AG09309 (cell line): ENCODE results near the gene GSTA3.
"Not testable (repeated sequence)": the region's sequence is repeated elsewhere in the genome, so short reads cannot be mapped to it uniquely, and the experiment has no call there.

Experiments used
- DNase-seq: peaks from one replicate; pipeline ENCODE4 v3.0.0-alpha.2; 2010; ENCODE audit warnings: low read depth
- H3K4me3 ChIP-seq: 2 replicates; pipeline ENCODE4 v1.5.1; 2011; ENCODE audit warnings: mild to moderate bottlenecking, low read depth, low read length, moderate library complexity; ENCODE audit not compliant: control insufficient read depth
- CTCF ChIP-seq: IDR thresholded peaks from 2 replicates; pipeline ENCODE4 v1.5.1; 2011; ENCODE audit warnings: mild to moderate bottlenecking, low read depth, low read length, inconsistent platforms; ENCODE audit not compliant: insufficient read depth, control insufficient read depth; ENCODE audit errors: missing control alignments

The GSTA3 gene

GRCh38 chr6:52877168-52877567 is 32.3 kb downstream of the GSTA3 start:
- DNase-seq, result peak; percentile 89
- TF ChIP-seq CTCF, result no peak
- no peak overlapping the region for H3K4me3 ChIP-seq

DNA sequence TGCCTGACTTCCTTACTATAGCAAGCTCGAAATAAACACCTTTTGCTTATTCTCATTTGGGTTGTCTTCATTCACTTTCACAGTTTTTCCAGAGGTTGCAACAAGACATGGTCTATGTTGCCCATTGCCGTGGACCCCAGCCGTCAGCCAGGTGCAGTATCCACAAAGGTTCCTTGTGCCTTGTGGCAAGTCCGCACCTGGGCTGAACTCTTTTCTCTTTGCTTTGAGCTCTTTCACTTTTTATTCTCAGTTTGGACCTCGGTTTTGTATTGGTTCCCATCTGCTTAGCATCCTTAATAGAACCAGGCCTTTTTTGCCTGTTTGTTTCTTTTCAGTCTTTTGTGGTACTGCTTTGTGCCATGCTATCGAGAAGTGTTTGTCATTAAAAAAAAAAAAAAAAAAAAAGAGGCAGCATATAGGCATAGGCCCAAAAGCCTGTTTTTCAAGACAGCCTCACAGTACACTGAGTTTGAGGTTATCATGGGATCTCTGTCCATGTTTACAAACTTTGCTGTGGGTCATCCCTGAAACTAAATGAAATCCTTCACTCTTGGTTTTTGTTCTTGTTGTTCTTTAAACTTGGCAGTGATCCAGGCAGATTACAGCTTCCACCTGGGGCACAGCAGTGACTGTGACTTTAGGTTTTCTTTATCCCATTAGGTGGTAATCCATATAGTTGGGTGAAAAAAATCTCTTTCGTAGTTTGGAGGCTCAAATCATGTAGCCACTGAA is 33.3 kb downstream of the GSTA3 start:
- TF ChIP-seq CTCF, result no peak
- no peak overlapping the region for H3K4me3 ChIP-seq
- no peak for DNase-seq

DNA sequence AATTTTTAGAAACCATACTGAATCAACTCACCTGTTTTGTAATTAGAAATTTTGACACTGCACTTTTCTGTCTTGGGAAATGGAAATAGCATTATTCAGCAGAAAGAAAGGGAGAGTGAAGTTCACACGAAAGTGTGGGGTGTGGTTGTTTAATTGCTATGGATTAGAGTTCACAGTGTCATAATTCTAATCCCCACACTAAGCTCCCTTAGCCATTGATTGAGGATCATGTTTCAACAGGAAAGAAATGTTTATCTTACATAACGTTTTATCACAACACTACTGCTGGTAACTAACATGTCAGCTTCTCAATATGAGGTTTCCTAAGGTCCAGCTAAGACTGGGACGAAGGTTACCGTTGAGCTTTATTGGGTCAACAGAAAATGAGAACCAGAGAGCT is 37.5 kb downstream of the GSTA3 start:
- H3K4me3 ChIP-seq, result no peak overlapping the region
- TF ChIP-seq CTCF, result no peak
- DNase-seq, result no peak

DNA sequence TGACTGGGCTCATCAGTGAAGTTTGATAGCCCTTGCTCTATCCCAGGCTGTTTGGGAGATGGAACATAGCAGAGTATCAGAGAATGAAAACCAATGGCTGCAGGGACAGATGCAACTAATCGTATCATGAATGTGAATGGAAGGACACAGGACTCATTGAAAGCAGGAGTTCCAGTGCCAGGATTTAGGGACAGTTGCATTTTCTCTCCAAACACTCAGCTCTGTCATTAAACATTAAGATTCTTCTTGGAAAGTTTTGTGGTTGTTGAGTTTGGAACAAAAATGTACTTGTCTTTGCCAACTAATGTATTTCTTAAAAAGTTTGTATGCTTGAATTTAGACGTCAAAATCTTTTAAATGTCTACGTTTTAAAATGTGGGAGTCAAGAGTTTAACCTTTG is 37.9 kb downstream of the GSTA3 start:
- no peak for DNase-seq
- TF ChIP-seq CTCF, result no peak
- H3K4me3 ChIP-seq, result no peak overlapping the region

DNA sequence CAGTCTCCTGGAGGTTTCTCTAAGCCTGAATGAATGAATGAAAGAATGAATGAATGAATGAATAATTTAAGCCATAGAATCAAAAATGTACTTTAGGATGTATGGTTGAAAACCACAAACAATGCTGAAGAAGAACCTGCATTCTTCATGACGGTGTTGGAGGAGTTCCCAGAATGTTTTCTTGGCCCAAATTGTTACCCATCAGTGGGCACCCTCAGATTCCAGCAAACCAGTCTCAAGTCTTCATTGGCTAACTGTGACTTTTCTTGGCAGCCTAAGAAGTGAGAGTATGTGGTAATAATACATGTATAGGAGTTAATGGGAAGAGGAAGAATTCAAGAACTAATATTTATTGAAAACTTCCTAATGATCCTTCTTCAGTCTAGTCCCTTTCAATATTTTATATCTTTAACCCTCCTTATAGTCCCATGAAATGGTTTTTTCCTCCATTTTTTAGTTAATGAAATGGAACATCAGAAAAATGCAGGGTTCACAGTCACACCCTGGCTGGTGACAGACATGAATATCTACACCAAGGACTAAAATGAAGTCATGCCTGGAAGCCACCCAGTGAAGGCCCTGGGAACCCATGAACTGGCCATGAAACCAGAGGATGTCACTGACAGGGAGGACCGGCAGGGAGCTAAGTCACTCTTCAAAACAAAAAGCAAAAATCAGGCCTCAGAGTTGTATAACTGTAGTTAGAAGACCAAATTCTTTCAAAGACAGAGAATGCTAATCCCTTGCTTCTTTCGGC is 39.0 kb downstream of the GSTA3 start:
- H3K4me3 ChIP-seq, DNase-seq: not testable (repeated sequence)

GRCh38 chr6:52868899-52869298 is 40.6 kb downstream of the GSTA3 start:
- DNase-seq, H3K4me3 ChIP-seq: not testable (repeated sequence)

DNA sequence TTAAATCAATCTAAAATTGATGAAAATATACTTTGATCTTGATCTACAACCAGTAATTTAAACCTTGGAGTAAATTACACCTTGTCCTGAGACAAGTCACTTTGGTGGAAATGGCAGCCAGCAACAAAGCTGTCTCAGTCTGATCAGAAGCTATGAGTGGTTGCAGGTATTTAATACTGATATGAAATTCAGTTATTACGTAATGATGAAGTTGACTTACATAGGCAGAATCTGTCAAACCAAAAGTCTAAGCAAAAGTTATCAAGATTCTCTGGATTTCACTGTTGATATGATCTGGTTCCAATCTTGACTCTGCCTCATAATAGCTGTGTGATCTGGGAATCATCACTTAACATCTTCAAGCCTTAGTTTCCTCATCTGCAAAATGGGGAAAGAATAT is 41.3 kb downstream of the GSTA3 start:
- DNase-seq, result no peak
- no peak overlapping the region for H3K4me3 ChIP-seq
- TF ChIP-seq CTCF, result no peak

DNA sequence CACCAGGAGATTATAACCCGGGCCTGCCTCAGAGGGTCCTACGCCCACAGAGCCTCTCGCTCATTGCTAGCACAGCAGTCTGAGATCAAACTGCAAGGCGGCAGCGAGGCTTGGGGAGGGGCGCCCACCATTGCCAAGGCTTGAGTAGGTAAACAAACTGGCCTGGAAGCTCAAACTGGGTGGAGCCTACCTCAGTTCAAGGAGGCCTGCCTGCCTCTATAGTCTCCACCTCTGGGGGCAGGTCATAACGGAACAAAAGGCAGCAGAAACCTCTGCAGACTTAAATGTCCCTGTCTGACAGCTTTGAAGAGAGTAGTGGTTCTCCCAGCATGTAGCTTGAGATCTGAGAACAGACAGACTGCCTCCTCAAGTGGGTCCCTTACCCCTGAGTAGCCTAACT is 48.3 kb downstream of the GSTA3 start:
- not testable (repeated sequence) for DNase-seq, H3K4me3 ChIP-seq
